NCI-H82 (cell line): ENCODE data around the gene EYS.
"Not testable (repeated sequence)": the region's sequence is repeated elsewhere in the genome, so short reads cannot be mapped to it uniquely, and the experiment has no call there.

Experiments
- DNase-seq: peaks from one replicate; lab custom pipeline; 2025; lab: John Stamatoyannopoulos, UW

The EYS gene

DNA sequence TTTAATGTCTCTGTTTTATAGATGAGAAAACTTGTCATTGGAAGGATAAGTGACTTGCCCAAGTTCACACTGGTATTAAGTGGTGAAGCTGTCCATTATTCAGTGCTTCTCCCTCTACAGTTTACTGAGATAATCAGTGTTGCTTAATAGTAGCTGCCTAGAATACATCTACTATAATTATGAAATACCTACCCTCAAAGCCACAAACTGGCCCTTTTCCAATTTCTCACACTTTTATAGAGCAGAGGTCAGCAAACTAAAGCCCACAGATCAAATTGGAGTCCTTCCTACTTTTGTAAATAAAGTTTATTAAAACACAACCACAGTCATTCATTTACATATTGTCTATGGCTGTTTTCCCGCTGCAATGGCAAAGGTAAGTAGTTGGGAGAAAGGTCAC is 73.5 kb downstream of the EYS start:
- no peak for DNase-seq

DNA sequence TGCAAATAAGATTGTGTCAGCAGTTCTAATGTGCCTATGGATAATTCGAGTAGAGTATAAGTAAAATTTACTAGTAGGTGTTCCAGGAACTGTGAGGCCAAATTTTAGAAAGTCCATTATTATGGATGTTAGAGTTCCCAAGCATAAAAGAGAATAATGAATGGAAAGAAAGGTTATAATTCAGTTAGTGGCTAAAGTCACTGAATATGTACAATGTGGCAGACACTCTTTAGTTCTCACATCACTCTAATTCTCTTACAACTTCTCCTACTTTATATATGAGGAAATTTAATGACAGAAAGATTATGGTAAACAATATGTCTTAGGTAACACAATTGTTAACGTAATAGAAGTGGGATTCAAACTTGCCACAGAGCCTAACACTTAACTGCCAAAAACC is 75.3 kb downstream of the EYS start:
- no peak for DNase-seq

DNA sequence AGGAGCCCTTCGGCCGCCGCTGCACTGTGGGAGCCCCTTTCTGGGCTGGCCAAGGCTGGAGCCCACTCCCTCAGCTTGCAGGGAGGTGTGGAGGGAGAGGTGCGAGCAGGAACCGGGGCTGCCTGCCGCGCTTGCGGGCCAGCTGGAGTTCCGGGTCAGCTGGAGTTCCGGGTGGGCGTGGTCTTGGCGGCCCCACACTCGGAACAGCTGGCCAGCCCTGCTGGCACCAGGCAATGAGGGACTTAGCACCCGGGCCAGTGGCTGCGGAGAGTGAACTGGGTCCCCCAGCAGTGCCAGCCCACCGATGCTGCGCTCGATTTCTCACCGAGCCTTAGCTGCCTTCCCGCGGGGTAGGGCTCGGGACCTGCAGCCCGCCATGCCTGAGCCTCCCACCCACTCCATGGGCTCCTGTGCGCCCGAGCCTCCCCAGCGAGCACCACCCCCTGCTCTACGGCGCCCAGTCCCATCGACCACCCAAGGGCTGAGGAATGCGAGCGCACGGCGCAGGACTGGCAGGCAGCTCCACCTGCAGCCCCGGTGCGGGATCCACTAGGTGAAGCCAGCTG is 79.5 kb downstream of the EYS start:
- not testable (repeated sequence) for DNase-seq

DNA sequence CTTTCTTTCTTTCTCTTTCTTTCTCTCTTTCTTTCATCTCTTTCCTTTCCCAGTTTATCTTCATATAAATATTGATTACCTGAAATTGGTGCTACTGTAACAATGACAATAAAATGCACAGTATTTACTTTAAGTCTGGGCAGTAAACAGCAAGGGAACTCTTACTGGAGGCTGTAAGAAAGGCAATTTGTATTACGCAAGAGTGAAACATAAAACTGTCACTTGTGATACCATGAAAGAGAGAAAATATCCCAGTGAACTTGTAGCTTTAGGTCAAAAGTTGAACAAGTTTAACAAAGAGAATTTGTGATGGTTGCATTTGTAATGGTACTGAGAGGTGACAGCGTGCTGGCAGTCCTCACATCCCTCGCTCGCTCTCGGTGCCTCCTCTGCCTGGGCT is 80.0 kb downstream of the EYS start:
- no peak for DNase-seq

DNA sequence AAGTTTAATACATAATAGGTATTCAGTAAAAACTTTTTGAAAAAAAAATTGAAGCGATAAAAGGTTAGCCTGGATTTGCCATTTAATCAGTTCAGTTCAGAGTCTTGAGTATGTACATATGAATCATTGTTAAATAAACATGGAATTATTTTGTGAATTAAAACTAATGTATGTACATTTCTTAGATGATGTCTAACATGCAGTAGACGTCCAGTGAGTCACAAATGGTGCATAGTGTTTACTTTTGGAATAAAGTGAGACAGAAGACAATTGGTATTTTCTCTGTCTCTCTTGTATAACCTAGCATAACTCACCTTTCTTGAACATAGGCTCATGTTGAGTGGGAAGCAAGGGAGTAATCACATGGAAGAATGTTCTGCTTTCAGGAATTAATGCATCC is 83.5 kb downstream of the EYS start:
- no peak for DNase-seq

DNA sequence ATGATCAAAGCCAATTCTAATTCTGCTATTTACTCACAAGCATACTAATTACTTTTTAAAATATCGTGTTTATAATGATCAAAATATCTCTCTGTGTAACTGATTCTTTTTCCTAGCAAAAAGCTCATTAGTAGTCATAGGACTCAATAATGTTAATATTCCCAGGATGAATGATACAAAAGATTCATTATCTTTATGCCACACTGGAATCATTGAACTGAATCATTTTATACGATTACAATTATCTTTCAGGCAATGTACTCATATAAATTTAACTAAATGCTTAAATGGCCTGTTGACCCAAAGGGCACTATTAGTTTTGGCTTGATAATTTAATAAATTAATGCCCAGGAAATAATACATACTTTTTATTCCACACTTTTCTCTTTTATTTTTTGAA is 96.3 kb downstream of the EYS start:
- DNase-seq: no peak

GRCh38 chr6:65595540-65595939 is 111.5 kb downstream of the EYS start:
- DNase-seq: no peak

- no peak for DNase-seq
These were observed 136.7 kb downstream of the EYS start for GRCh38 chr6:65570340-65570739.

DNA sequence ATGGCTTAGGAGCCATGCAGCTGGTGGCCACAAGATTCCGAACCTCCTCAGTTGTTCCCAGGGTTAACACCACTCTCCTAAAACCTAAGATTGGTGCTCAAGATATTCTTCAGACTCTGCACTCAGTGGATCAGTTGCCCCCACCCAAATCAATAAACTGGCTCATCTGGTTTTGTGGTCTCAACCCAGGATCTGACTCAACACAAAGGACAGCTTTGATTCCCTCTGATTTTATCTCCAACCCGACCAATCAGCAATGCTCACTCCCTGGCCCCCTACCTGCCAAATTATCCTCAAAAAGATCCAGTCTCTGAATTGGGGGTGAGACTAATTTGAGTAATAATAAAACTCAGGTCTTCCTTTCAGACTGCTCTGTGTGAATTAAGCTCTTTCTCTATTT is 137.5 kb downstream of the EYS start:
- no peak for DNase-seq

- DNase-seq: not testable (repeated sequence)
These were observed 138.0 kb downstream of the EYS start for GRCh38 chr6:65569056-65569455.

- DNase-seq: no peak
These were observed 140.9 kb downstream of the EYS start for GRCh38 chr6:65566117-65566516.

DNA sequence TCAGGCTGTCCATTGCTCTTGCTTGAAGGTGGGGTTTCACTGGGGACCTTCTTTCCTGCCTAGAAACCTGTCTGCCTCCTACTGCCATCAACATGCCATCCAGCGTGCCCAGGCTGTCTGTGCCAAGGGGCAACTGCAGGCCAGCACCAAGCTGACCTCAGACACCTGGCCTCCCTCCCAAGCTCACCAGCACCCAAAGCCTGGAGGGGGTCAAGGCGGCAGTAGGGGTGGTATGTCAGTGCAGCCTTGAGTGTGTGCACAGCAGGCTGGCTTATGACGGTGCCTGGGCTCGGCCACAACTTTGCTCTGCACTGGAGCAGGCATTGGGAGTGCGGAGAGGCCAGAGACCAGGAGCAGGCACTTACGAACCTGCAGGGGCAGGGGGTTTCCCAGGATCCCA is 149.0 kb downstream of the EYS start:
- DNase-seq: no peak

- DNase-seq: no peak
These were observed 149.8 kb downstream of the EYS start for GRCh38 chr6:65557224-65557623.

DNA sequence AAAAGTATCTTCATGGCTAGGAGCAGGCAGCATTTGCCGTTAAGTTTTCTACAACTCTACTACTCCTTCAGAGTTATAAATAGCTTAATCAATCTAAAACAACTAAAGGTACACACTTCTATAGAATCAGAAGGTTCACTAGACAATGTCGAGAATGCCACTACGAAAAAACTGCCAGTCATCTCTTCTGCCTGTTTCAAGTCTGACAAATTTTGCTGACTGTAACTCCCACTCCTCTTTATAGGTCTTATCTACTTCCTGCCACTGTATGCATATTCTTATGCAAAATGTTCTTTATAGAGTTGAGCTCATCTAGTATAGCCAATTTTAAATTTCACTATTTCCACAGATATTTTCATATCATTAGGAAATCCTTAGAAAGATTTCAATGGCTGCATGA is 160.1 kb downstream of the EYS start:
- no peak for DNase-seq

DNA sequence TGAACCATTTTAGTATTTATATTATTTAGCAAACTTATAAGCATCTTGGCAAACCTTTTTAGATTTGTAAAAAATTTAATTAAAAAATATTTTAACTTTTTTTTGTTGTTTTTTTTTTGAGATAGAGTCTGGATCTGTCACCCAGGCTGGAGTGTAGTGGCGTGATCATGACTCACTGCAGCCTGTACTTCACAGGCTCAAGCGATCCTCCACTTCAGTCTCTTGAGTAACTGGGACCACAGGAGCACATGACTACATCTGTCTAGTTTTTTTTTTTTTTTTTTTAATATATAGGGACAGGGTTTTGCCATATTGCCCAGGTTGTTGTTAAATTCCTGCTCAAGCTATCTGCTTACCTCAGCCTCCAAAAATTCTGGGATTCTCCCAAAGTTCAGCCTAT is 161.1 kb downstream of the EYS start:
- no peak for DNase-seq

GRCh38 chr6:65538644-65539043 is 168.4 kb downstream of the EYS start:
- no peak for DNase-seq

DNA sequence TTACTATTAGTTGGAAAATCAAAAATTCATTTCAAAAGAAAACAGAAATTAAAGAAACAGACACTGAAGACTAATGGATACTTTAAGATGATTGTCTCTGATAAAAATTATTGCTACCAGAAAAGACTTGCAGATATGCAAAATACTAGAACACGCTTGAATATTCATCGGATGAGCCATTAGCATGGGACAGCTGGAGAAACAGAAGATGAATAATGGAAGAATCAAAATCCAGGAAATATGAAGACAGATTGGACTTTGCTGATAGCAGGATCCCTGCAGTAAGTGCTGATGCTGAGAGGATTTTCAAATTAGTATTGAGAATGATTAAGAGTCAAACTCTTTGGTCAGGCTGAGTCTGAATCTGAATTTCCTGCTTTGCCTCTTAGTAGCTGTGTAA is 169.4 kb downstream of the EYS start:
- no peak for DNase-seq

GRCh38 chr6:65531533-65531932 is 175.5 kb downstream of the EYS start:
- DNase-seq: no peak

- peak; percentile 7 for DNase-seq
These were observed 182.8 kb downstream of the EYS start for GRCh38 chr6:65524232-65524631.

- no peak for DNase-seq
These were observed 201.3 kb downstream of the EYS start for GRCh38 chr6:65505736-65506135.

GRCh38 chr6:65501045-65501444 is 206.0 kb downstream of the EYS start:
- no peak for DNase-seq

DNA sequence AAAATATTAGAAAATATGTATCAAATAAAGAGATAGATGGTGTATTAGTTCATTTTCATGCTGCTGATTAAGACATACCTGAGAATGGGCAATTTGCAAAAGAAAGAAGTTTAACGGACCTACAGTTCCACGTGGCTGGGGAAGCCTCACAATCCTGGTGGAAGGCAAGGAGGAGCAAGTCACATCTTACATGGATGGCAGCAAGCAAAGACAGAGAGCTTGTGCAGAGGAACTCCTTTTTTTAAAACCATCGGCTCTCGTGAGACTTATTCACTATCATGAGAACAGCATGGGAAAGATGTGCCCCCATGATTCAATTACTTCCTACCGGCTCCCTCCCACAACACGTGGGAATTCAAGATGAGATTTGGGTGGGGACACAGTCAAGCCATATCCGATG is 223.4 kb downstream of the EYS start:
- not testable (repeated sequence) for DNase-seq

- no peak for DNase-seq
These were observed 237.4 kb downstream of the EYS start for GRCh38 chr6:65469650-65470049.

- no peak for DNase-seq
These were observed 238.7 kb downstream of the EYS start for GRCh38 chr6:65468307-65468706.

DNA sequence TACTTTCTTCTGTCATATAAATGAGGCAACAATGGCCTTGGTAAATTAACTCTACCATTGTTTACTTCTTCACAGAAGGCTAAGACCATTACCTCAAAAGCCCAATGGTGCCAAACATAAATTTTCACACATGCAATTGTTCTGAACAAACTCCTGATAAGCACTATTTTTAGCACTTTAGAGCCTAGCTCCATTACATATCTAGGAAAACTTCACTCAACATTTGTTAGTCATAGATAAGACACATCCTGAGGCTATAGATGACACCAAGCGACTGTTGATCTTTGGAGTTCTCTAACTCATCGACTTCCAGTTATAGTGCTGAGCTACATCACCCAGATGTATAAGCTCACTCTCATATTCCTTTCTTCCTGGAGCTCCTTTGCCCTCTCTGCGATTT is 245.9 kb downstream of the EYS start:
- DNase-seq: no peak
